ENCODE results near the gene SRRM4.
"Not testable (repeated sequence)": the region's sequence is repeated elsewhere in the genome, so short reads cannot be mapped to it uniquely, and the experiment has no call there.

The SRRM4 gene

DNA sequence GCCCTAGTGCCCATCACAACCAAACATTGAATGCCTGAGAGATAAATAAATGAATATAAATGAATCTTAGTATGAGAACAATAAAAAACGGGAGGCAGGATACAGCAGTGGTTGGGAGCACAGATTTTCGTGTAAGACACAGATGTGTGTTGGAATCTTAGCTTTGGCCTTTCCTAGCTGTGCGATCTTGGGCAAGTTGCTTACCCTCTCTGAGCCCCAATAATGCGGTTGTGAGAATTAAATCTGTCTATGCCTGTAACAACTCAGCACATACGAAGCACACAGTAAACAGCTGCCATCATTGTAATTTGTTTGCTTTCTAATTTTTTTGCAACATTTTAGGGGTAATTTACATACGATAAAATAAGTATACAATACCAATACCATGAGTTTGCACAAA, 89.8 kb downstream of the SRRM4 start:
- FAIRE-seq = no peak

GRCh38 chr12:119071638-119072231, 90.4 kb downstream of the SRRM4 start:
- no peak for FAIRE-seq

DNA sequence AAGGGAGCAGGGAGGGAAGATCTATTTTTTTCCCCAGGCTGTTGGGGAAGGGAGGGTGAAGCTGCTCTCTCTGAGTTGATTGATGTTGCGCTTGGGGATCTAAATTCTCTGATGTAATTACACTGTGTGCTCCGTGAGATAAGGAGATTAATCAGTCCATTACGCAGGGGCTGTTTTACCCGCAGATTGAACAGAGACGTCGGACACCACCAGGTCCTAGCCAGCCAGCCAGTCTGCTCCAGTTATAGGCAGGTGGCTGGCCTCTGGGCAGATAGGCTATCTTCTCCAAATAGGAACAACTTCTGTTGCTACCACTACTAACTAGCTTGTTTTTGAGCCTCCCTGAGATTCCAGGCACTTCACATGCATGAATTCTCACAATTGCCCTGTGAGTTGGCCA, 91.1 kb downstream of the SRRM4 start:
- FAIRE-seq = no peak

DNA sequence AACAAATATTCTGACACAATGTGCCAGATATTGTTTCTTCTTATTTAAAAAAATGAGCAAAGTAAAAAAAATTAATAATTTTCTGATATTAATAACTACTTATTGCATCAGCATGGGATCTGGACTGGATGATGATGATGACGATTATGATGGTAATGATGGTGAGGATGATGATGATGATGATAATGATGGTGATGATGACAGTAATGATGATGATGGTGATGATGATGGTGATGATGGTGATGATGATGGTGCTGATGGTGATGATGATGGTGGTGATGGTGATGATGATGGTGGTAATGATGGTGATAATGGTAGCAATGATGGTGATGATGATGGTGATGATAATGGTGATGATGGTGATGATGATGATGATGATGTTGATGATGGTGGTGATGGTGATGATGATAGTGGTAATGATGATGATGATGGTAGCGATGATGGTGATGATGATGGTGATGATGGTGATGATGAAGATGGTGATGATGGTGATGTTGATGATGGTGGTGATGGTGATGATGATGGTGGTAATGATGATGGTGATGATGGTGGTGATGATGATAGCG, 94.0 kb downstream of the SRRM4 start:
- no peak for FAIRE-seq

- FAIRE-seq = no peak
These were observed 94.6 kb downstream of the SRRM4 start for GRCh38 chr12:119075918-119076317.

DNA sequence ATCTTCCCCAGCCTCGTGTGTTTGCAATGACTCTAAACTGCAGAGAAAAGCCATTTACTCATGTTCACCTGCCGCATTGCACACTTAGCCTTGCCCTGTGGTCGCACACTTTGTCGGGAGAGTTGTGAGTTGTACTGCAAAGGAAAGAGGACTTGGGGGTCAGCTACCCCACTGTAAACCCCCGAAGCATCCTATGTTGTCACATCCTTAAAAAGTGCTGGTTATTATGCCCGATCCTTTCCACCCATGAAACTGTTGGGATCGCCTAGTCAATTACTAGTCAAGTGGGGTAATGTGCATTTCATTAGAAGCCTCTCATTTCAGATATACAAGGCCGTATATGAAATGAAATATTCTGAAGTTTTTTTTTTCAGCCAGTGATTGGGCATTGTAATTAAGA, 98.2 kb downstream of the SRRM4 start:
- no peak for FAIRE-seq

DNA sequence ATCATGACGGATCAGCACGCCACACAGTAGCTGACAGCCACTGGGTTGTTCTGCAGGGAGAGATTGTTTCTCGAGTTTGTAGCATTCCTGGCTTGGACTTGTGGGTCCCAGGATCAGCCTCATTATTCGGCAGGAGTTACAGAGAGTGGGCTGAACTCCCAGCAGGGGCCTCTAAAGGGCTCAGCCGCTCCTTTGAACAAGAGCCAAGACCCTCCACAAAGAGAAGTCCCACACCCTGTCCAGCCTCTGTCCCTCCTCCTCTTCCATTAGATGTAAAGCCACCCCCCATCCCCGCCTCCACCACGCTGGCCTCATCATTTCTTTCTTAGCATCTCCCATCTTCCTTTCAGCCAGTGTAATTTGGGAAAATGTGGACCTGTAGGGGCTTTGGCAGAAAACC, 100.7 kb downstream of the SRRM4 start:
- FAIRE-seq = no peak

- no peak for FAIRE-seq
These were observed 101.2 kb downstream of the SRRM4 start for GRCh38 chr12:119082496-119082895.

DNA sequence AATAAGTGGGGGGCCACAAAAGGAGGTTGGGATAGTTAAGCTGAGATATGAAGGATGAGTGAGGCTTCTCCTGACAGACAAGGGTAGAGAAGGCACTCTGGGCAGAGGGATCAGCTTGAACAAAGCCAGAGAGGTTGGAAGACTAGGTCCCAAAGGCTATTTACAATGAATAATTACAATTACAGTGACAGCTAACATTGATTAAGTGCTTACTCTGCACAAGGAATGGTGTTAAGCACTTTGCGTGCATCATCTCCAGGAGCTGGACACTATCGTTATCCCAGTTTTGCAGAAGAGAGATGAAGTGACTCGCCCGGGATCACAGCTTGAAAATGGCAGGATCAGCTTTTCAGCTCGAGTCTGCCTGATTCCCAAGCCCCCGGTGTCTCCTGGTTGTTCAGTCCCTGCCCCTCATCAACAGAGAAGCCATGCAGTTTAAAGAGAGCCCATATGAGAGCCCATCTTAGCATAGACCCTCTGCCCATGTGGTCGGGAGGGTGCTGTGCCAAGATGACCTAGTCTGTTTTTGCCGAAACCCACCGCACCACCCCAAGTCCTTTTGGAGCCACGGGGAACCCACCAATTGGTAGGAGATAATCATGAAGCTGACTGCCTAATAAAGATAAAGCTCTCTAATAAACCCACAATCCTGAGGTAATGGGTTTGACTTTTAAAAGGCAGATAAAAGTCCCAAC, 107.5 kb downstream of the SRRM4 start:
- FAIRE-seq = no peak

- FAIRE-seq = no peak
These were observed 108.2 kb downstream of the SRRM4 start for GRCh38 chr12:119089380-119090013.

GRCh38 chr12:119090276-119090675, 108.9 kb downstream of the SRRM4 start:
- FAIRE-seq = no peak

DNA sequence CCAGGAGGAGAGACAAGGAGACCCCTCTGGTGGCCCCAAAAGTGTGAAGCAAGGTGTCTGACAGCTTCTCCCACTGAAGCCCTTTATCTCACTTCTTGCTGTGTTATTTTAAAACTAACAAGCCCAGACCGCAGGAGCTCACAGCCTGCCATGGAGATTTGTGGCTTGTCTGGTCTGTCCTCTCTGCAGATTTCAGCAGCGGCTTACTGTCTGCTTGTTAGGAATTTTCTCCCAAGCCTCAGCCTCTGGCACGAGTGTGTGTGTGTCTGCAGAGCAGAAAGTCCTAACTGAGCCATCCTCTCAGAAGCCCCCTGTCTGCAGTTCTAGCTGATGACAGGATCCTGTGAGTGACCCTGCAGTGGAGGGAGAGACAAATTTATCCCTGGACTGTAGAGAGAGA, 109.5 kb downstream of the SRRM4 start:
- no peak for FAIRE-seq

- FAIRE-seq = no peak
These were observed 115.3 kb downstream of the SRRM4 start for GRCh38 chr12:119096429-119097202.

DNA sequence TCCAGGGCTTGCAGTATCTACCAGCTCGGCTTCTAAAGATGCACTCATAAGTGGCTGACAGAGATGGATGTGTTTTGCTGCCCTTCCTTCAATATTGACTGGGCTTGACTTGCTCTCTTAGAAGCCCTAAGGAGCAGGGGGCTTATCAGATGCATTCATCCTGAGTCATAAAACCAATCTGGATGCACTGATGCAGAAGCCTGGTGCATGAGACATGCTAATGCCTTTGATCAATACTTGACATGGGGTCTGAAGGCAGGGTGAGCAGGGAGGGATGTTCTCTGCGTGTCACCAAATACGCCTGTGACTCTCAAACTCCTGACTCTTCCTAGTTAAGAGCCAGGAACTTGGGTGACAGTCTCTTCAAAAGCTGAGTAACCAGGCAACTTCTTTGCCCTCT, 119.6 kb downstream of the SRRM4 start:
- FAIRE-seq = no peak

- FAIRE-seq = no peak
These were observed 120.9 kb downstream of the SRRM4 start for GRCh38 chr12:119102274-119102673.

DNA sequence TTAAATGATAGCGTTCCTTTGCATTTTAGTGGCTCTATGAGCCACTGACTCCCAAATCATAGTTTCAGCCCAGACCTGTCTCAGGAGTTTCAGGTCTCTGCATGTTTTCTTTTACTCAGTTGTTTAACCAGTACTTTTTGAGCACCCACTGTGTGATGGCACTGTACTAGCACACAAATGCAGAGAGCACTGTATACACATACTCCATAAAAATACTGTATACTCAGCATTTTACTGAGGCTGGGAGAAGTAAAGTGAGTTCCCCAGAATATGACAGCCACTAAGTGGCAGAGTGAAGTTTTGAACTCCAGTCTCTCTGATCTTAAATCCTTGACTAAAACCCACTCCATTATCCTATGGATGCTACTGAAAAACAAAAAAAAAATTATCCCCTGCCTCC, 121.4 kb downstream of the SRRM4 start:
- FAIRE-seq = no peak

GRCh38 chr12:119104969-119105368, 123.6 kb downstream of the SRRM4 start:
- not testable (repeated sequence) for FAIRE-seq

GRCh38 chr12:119113496-119113986, 132.2 kb downstream of the SRRM4 start:
- FAIRE-seq = no peak

GRCh38 chr12:119114294-119114693, 133.0 kb downstream of the SRRM4 start:
- FAIRE-seq = no peak

DNA sequence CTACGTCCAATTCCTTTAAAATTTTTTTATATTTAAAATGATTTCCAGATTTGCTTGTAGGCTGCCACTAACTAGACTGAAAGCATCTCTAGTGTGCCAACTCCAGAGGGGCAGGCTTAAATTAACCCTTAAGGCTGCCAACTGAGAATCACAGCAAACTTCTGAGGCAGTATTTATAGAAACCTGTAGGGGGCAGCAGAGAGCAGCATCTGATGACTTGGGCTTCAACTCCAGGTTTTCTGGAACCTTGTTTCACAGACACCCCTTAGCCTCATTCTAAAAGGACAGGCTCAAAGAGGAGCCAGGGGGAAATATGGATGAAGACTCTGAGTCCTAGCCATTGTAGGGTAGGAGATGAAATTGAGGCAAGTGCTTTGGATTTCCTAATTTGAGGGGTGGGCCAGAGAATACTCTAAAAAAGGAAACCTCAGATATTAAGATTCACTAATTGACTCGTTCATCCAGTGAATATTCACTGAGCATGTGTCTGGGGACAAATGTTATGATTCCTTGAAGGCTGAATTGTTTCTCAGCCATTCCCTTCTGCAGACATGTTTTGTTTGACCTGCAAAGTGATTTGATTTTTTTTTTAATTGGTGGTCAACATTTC, 134.1 kb downstream of the SRRM4 start:
- no peak for FAIRE-seq

DNA sequence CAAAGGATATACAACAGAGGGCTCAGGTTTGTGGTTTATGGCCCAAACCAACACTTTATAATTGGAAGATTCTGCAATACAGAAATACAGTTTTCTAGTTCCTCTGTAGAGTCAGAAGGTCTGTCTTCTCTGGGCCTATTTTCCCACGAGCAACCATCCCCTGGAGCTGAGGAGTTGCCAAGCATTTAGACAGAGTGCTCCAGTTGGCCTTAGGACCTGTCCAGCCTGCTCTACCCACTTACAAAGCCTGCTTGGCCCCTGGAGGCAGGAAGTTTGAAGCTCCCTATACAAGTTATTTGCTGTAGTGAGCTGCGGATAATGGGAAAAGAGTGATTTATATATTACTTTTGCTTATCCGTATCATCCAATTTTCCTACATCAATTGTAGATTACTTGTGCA, 136.6 kb downstream of the SRRM4 start:
- no peak for FAIRE-seq

- no peak for FAIRE-seq
These were observed 137.3 kb downstream of the SRRM4 start for GRCh38 chr12:119118625-119119024.

DNA sequence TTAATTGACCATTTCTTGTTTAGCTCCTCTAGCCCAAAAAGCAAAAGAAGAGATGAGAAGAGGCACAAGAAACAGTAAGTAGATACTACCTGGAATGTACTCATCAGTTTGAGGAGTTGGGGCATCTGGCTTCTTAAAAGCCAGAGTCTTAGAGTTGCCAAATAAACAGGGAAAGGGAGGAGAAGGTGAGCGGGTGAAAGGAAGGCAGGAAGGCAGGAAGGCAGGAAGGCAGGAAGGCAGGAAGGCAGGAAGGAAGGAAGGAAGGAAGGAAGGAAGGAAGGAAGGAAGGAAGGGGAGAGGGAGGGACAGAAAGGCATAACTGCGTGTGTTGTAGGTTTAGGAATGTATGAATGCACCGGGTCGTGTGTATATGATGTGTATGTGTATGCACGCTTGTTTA, 140.7 kb downstream of the SRRM4 start:
- FAIRE-seq = no peak
